IMR-90 (cell line): ENCODE results near the gene COL5A2. TPM values are rescaled to one million over a fixed set of nuclear protein-coding genes. Genes with fewer than 3 reads are reported as not detected.
A peak's percentile ranks its signal among the peaks of the same experiment; 100 is the strongest.

Experiments
- ATAC-seq: fragments of 200-7000 bp; cut with Tn5 transposase; 2 replicates; pipeline ENCODE4 v1.9.1; 2020; ENCODE audit warnings: low read depth, mild to moderate bottlenecking, moderate library complexity
- BruUV-seq: library from RNA; stranded (reverse); fragments of 400-500 nt; replicated peaks from 2 replicates; lab custom pipeline; 2021; lab: Mats Ljungman, UMichigan
- CTCF ChIA-PET: fragments of 300-600 bp; formaldehyde crosslinking; extraction: SDS; loops from one replicate; lab custom pipeline; 2021; ENCODE audit warnings: antibody characterized with exemption; lab: Yijun Ruan, JAX
- POLR2A ChIA-PET: fragments of 300-600 bp; sonication (Branson Sonifier 250); formaldehyde crosslinking; loops from one replicate; lab custom pipeline; 2022; ENCODE audit warnings: antibody characterized with exemption; ENCODE audit not compliant: unreplicated experiment; lab: Charles Lee
- DNase-seq: peaks from one replicate; pipeline ENCODE4 v3.0.0; 2013
- H2AFZ ChIP-seq: replicated peaks from 2 replicates; pipeline ENCODE3; 2013; ENCODE audit warnings: low read length, mild to moderate bottlenecking; ENCODE audit not compliant: poor library complexity
- H2AK5ac ChIP-seq: 2 replicates; pipeline ENCODE4 v1.6.1; 2013; ENCODE audit warnings: low read depth, low read length, inconsistent platforms
- H2AK9ac ChIP-seq: replicated peaks from 2 replicates; pipeline ENCODE3; 2013; ENCODE audit warnings: mild to moderate bottlenecking, low read depth, low read length, moderate library complexity; ENCODE audit not compliant: poor library complexity
- H2BK120ac ChIP-seq: 2 replicates; pipeline ENCODE4 v1.6.1; 2013; ENCODE audit warnings: low read depth, low read length, inconsistent platforms
- H2BK15ac ChIP-seq: 3 replicates; pipeline ENCODE4 v1.6.1; 2013; ENCODE audit warnings: low read depth, low read length, inconsistent platforms
- H2BK20ac ChIP-seq: 2 replicates; pipeline ENCODE4 v1.6.1; 2013; ENCODE audit warnings: low read depth, mild to moderate bottlenecking, inconsistent platforms, low read length, moderate library complexity
- H2BK5ac ChIP-seq: 2 replicates; pipeline ENCODE4 v1.6.1; 2013; ENCODE audit warnings: mild to moderate bottlenecking, low read depth, low read length, inconsistent platforms; ENCODE audit not compliant: poor library complexity, severe bottlenecking
- H3K14ac ChIP-seq: replicated peaks from 2 replicates; pipeline ENCODE4 v1.6.1; 2013; ENCODE audit warnings: low read depth, low read length, inconsistent platforms
- H3K18ac ChIP-seq: 2 replicates; pipeline ENCODE4 v1.6.1; 2013; ENCODE audit warnings: low read depth, low read length, control low read depth
- H3K23ac ChIP-seq: 2 replicates; pipeline ENCODE4 v1.6.1; 2013; ENCODE audit warnings: low read depth, low read length, inconsistent platforms
- H3K27ac ChIP-seq: 2 replicates; pipeline ENCODE4 v1.5.1; 2013; ENCODE audit warnings: mild to moderate bottlenecking, control low read depth, low read length; ENCODE audit not compliant: insufficient read depth
- H3K27me3 ChIP-seq: 2 replicates; pipeline ENCODE4 v1.6.1; 2013; ENCODE audit warnings: low read length; ENCODE audit not compliant: control insufficient read depth, insufficient read depth
- H3K36me3 ChIP-seq: 2 replicates; pipeline ENCODE4 v1.6.1; 2013; ENCODE audit warnings: low read length, mixed read lengths; ENCODE audit not compliant: control insufficient read depth, insufficient read depth
- H3K4ac ChIP-seq: 2 replicates; pipeline ENCODE4 v1.6.1; 2013; ENCODE audit warnings: low read depth, low read length, inconsistent platforms
- H3K4me1 ChIP-seq: 2 replicates; pipeline ENCODE4 v1.6.1; 2013; ENCODE audit warnings: low read length, mixed read lengths; ENCODE audit not compliant: control insufficient read depth, insufficient read depth
- H3K4me2 ChIP-seq: 2 replicates; pipeline ENCODE4 v1.6.1; 2013; ENCODE audit warnings: low read depth, mild to moderate bottlenecking, control low read depth, low read length, moderate library complexity
- H3K4me3 ChIP-seq: 2 replicates; pipeline ENCODE4 v1.5.1; 2013; ENCODE audit warnings: low read depth, mild to moderate bottlenecking, control low read depth, low read length, moderate library complexity; ENCODE audit not compliant: insufficient read depth
- H3K56ac ChIP-seq: 2 replicates; pipeline ENCODE4 v1.6.1; 2013; ENCODE audit warnings: low read length, inconsistent platforms; ENCODE audit not compliant: insufficient read depth; ENCODE audit errors: extremely low read depth
- H3K79me1 ChIP-seq, 2 experiments: 2 replicates each; pipeline ENCODE4 v1.6.1; 2013; ENCODE audit warnings: low read length in 2 of 2, inconsistent platforms in 1 of 2, low read depth in 1 of 2
- H3K9ac ChIP-seq: 2 replicates; pipeline ENCODE4 v1.6.1; 2013; ENCODE audit warnings: low read depth, low read length, control low read depth
- H3K9me1 ChIP-seq: 2 replicates; pipeline ENCODE4 v1.6.1; 2013; ENCODE audit warnings: low read length, inconsistent platforms; ENCODE audit not compliant: insufficient read depth
- H3K9me3 ChIP-seq: 2 replicates; pipeline ENCODE4 v1.6.1; 2013; ENCODE audit warnings: low read length; ENCODE audit not compliant: control insufficient read depth, insufficient read depth
- H4K20me1 ChIP-seq: 2 replicates; pipeline ENCODE4 v1.6.1; 2013; ENCODE audit warnings: low read length, inconsistent platforms; ENCODE audit not compliant: insufficient read depth
- H4K5ac ChIP-seq: 2 replicates; pipeline ENCODE4 v1.6.1; 2013; ENCODE audit warnings: mild to moderate bottlenecking, low read depth, low read length, control low read depth
- H4K8ac ChIP-seq, 2 experiments: 2 replicates each; pipeline ENCODE4 v1.6.1; 2013; ENCODE audit warnings: low read depth in 2 of 2, low read length in 2 of 2, control low read depth in 1 of 2, inconsistent platforms in 1 of 2
- H4K91ac ChIP-seq: 2 replicates; pipeline ENCODE4 v1.6.1; 2013; ENCODE audit warnings: low read depth, low read length, inconsistent platforms; ENCODE audit not compliant: insufficient read depth
- BHLHE40 ChIP-seq: fragments of 150-350 bp; IDR thresholded peaks from 2 replicates; pipeline ENCODE4 v1.6.1; 2016; ENCODE audit warnings: mild to moderate bottlenecking, low read depth, low read length
- CEBPB ChIP-seq: IDR thresholded peaks from 2 replicates; pipeline ENCODE4 v1.6.1; 2012; ENCODE audit warnings: low read depth, low read length, improper control_type of control experiment
- CHD1 ChIP-seq: IDR thresholded peaks from 2 replicates; pipeline ENCODE4 v1.6.1; 2012; ENCODE audit warnings: low read depth, low read length, improper control_type of control experiment
- CTCF ChIP-seq: conservative IDR thresholded peaks from 2 replicates; pipeline ENCODE4 v1.5.1; 2012; ENCODE audit warnings: mild to moderate bottlenecking, low read depth, low read length, improper control_type of control experiment
- ELK1 ChIP-seq: fragments of 150-350 bp; IDR thresholded peaks from 2 replicates; pipeline ENCODE4 v1.6.1; 2016; ENCODE audit warnings: low read depth, mild to moderate bottlenecking, low read length, moderate library complexity, borderline replicate concordance
- FOS ChIP-seq: fragments of 150-350 bp; IDR thresholded peaks from 2 replicates; pipeline ENCODE4 v1.6.1; 2016; ENCODE audit warnings: low read depth, low read length
- MAFK ChIP-seq: IDR thresholded peaks from 2 replicates; pipeline ENCODE4 v1.6.1; 2012; ENCODE audit warnings: low read depth, low read length, improper control_type of control experiment
- MAZ ChIP-seq: IDR thresholded peaks from 2 replicates; pipeline ENCODE4 v1.6.1; 2012; ENCODE audit warnings: low read depth, mild to moderate bottlenecking, low read length, improper control_type of control experiment, moderate library complexity, borderline replicate concordance
- MXI1 ChIP-seq: IDR thresholded peaks from 2 replicates; pipeline ENCODE4 v1.6.1; 2012; ENCODE audit warnings: low read depth, mild to moderate bottlenecking, low read length, moderate library complexity, borderline replicate concordance
- NFE2L2 ChIP-seq: fragments of 150-350 bp; IDR thresholded peaks from 2 replicates; pipeline ENCODE4 v1.6.1; 2016; ENCODE audit warnings: low read depth, mild to moderate bottlenecking, low read length
- POLR2A ChIP-seq: IDR thresholded peaks from 2 replicates; pipeline ENCODE4 v1.6.1; 2012; ENCODE audit warnings: mild to moderate bottlenecking, low read depth, low read length
- RAD21 ChIP-seq: IDR thresholded peaks from 2 replicates; pipeline ENCODE4 v1.6.1; 2012; ENCODE audit warnings: low read length, improper control_type of control experiment
- RCOR1 ChIP-seq: IDR thresholded peaks from 2 replicates; pipeline ENCODE4 v1.6.1; 2012; ENCODE audit warnings: mild to moderate bottlenecking, low read length, improper control_type of control experiment; ENCODE audit not compliant: insufficient replicate concordance
- RFX5 ChIP-seq: IDR thresholded peaks from 2 replicates; pipeline ENCODE4 v1.8.0; 2012; ENCODE audit warnings: low read depth, mild to moderate bottlenecking, low read length, moderate library complexity
- SMC3 ChIP-seq: fragments of 150-350 bp; IDR thresholded peaks from 2 replicates; pipeline ENCODE4 v1.6.1; 2016; ENCODE audit warnings: low read depth, mild to moderate bottlenecking, antibody characterized with exemption, low read length, moderate library complexity
- USF2 ChIP-seq: fragments of 150-350 bp; IDR thresholded peaks from 2 replicates; pipeline ENCODE4 v1.6.1; 2017; ENCODE audit warnings: mild to moderate bottlenecking, antibody characterized with exemption, low read length, low read depth
- WGBS, 2 experiments: methylation state at CpG; one replicate each; pipeline versions ENCODE4 v1.1.5 to v1.1.7; 2013; ENCODE audit warnings: missing lambda C conversion rate in 2 of 2; ENCODE audit not compliant: insufficient read length in 1 of 2; ENCODE audit errors: extremely low coverage in 2 of 2; 5-methylcytosine and 5-hydroxymethylcytosine counted together
- dilution Hi-C: fragments of 300-500 bp; cut with HindIII; formaldehyde crosslinking; loops from one replicate; pipeline ENCODE4 v1.14.3; 2018; ENCODE audit warnings: low sequenced_read_pairs; ENCODE audit not compliant: unreplicated experiment
- in situ Hi-C: fragments of 300-500 bp; cut with MboI; formaldehyde crosslinking; loops from 3 replicates; pipeline ENCODE4 v1.14.3; 2019; ENCODE audit warnings: low sequenced_read_pairs, inconsistent platforms, mixed read lengths
- intact Hi-C: fragments of 100-400 bp; cut with micrococcal nuclease; formaldehyde crosslinking; loops from 2 replicates; pipeline ENCODE4 v1.10.0; 2022
- polyA plus RNA-seq, 3 experiments: library from polyadenylated mRNA; depleted of rRNA; stranded (reverse); fragments of >200 nt; gene quantifications; 2 replicates each; pipeline ENCODE4 v1.2.3, GENCODE V29; 2012; ENCODE audit warnings: low replicate concordance in 1 of 3
- total RNA-seq: library from RNA; depleted of rRNA; stranded (reverse); fragments of >200 nt; gene quantifications from 2 replicates; pipeline ENCODE4 v1.2.3, GENCODE V29; 2012

COL5A2 gene
- total and polyA plus RNA-seq, 2 of the 4 experiments (the other 2 are of a cell fraction), result 181 to 257 TPM

- Histone ChIP-seq H2BK15ac (no peak overlapping the region), H2BK5ac (peak overlapping the region; percentile 41), H3K9me1 (no peaks in the 10 kb centered on the region), H2BK20ac (no peak overlapping the region), H4K20me1 (no peaks in the 10 kb centered on the region), H3K4ac (no peak overlapping the region), H2BK120ac (no peak overlapping the region), H2AK9ac (no peak overlapping the region), H3K9me3 (no peaks in the 10 kb centered on the region), H3K36me3 (peaks cover 17% of the 10 kb centered on the region), H2AK5ac (no peak overlapping the region), H3K4me2 (no peak overlapping the region), H3K27me3 (no peaks in the 10 kb centered on the region), H3K9ac (no peak overlapping the region), H2AFZ (no peak overlapping the region), H4K91ac (no peak overlapping the region), H3K4me3 (no peak overlapping the region), H4K5ac (no peak overlapping the region), H3K27ac (no peak overlapping the region), H3K79me1 (peaks cover 19 to 24% of the 10 kb centered on the region in 2 experiments), H3K14ac (no peak overlapping the region), H3K18ac (peak overlapping the region; percentile 60; the same call in 1 of the 2 replicates), H3K56ac (no peak overlapping the region), H3K23ac (no peak overlapping the region), H3K4me1 (peaks cover 2% of the 10 kb centered on the region; the same call in 1 of the 2 replicates), H4K8ac (no peak overlapping the region)
- TF ChIP-seq CEBPB (no peak), MAFK (no peak), BHLHE40 (no peak), FOS (no peak), RCOR1 (no peak), RAD21 (no peak), USF2 (no peak), SMC3 (no peak), CTCF (no peak), POLR2A (no peak), NFE2L2 (no peak), ELK1 (no peak), MAZ (no peak), CHD1 (no peak), MXI1 (no peak), RFX5 (no peak)
- dilution Hi-C loops (no loop called here), in situ Hi-C loops (loop anchor here (10.0 kb wide), 1 partner anchor 182 kb away; no protein-coding TSS in a partner anchor), intact Hi-C loops (no loop called here)
- WGBS, 2 experiments, result no CpG with 5 or more reads among the region's 3 CpGs
- no peak for DNase-seq
- ChIA-PET CTCF (no interaction called here), POLR2A (no interaction called here)
- ATAC-seq, result no peak
- no TSS peak for BruUV-seq
Observed at GRCh38 chr2:189102735-189103134, 76.8 kb downstream of the COL5A2 start.
